GM12872 (cell line): ENCODE data around the gene KDM4F.

ENCODE experiments used
- TF ChIP-seq, protein P1 (sequence below): IDR thresholded peaks from 3 replicates; pipeline ENCODE4 v1.5.1; 2011; ENCODE audit warnings: low read depth, mild to moderate bottlenecking, low read length, moderate library complexity; ENCODE audit not compliant: insufficient read depth

The KDM4F gene

GRCh38 chr11:95054356-95054755 is 5.1 kb downstream of the KDM4F start:
- TF ChIP-seq, protein P1, sequence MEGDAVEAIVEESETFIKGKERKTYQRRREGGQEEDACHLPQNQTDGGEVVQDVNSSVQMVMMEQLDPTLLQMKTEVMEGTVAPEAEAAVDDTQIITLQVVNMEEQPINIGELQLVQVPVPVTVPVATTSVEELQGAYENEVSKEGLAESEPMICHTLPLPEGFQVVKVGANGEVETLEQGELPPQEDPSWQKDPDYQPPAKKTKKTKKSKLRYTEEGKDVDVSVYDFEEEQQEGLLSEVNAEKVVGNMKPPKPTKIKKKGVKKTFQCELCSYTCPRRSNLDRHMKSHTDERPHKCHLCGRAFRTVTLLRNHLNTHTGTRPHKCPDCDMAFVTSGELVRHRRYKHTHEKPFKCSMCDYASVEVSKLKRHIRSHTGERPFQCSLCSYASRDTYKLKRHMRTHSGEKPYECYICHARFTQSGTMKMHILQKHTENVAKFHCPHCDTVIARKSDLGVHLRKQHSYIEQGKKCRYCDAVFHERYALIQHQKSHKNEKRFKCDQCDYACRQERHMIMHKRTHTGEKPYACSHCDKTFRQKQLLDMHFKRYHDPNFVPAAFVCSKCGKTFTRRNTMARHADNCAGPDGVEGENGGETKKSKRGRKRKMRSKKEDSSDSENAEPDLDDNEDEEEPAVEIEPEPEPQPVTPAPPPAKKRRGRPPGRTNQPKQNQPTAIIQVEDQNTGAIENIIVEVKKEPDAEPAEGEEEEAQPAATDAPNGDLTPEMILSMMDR: no peak

- TF ChIP-seq, protein P1: no peak
These were observed 6.2 kb downstream of the KDM4F start for GRCh38 chr11:95055283-95055897.

DNA sequence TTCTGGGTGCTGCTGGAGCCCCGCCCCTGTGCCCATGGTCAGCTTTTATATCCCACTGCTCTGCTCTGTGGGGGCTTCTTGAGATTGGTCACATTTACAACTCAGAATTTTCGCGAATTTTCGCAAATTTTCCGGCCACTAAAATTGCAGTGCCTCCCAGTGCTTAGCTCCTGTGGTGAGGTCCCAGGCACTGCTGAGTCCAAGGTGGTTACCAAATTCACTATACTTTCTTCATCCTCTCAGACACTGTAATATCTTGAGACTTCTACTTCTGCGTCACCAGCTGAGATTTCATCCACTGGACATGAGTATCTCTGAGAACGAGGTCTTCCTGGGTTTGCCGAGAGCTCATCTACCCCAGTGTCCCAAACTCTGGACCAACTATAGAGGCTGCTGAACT is 8.7 kb downstream of the KDM4F start:
- TF ChIP-seq, protein P1: no peak

GRCh38 chr11:95058621-95059020 is 9.4 kb downstream of the KDM4F start:
- TF ChIP-seq, protein P1: no peak

GRCh38 chr11:95059046-95059445 is 9.8 kb downstream of the KDM4F start:
- TF ChIP-seq, protein P1: no peak

DNA sequence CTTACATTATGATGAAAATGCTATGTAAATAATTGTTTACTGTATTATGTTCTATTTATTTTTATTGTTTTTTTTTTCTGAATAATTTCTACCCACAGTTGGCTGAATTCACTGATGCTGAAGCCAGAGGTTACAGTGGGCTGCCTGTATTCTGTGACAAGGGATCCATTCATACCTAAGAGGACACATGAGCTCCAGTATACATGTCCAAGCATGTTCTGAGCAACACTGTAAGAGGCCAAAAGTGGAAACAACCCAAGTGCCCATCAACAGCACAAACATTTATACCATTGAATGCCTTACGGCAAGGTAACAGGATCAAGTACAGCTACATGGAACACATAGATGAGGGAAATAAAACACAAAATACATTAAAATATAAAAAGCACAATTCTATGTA is 16.1 kb downstream of the KDM4F start:
- TF ChIP-seq, protein P1: no peak

- TF ChIP-seq, protein P1: no peak
These were observed 17.5 kb downstream of the KDM4F start, which contains the start of gene SRSF8 for GRCh38 chr11:95066716-95067038. SRSF8 (plus strand) TSS chr11:95066919; CDS start chr11:95067227, 308 bp downstream.
